A549 treated with Mapracorat at 1 μM for 4 hours (cell line): ENCODE results near the gene CMPK1. TPM values are rescaled to one million over a fixed set of nuclear protein-coding genes. Genes with fewer than 3 reads are reported as not detected.

Source experiments
- total RNA-seq: library from RNA; stranded (reverse); fragments of 200-300 nt; extraction: Qiagen RNA extraction; gene quantifications from 5 replicates; pipeline ENCODE4 v1.2.3, GENCODE V29; 2022

The CMPK1 gene, protein sequence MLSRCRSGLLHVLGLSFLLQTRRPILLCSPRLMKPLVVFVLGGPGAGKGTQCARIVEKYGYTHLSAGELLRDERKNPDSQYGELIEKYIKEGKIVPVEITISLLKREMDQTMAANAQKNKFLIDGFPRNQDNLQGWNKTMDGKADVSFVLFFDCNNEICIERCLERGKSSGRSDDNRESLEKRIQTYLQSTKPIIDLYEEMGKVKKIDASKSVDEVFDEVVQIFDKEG
- 56.7 to 67.5 TPM (median 60.6 TPM) in 5 replicates for total RNA-seq

DNA sequence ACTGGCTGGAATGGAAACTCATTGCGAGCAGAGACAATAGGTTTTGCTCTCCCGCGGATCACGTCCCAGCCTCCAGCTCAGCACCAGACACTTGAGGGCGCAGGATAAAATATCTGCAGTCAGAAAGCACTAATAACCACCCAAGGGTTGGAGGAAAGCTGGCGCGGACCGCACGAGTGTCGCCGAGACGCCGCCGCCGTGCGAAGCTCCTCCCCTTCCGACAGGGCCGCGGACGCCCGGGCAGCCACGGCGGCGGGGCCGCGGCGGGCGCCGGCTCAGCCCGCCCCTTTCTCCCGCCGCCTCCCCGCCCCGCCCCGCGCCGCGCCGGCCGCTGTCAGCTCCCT is at the start of gene CMPK1:
CMPK1 (plus strand) TSS at position 213 of the 344 bp plus-strand sequence. CDS start 156 bp downstream, outside the sequence.

GRCh38 chr1:47313915-47314664 is 19.5 kb upstream of the CMPK1 start, which contains the start of gene STIL:
Gene STIL, minus strand, starts transcription at chr1:47314147. Its CDS starts 3,828 bp downstream, at chr1:47310319.

DNA sequence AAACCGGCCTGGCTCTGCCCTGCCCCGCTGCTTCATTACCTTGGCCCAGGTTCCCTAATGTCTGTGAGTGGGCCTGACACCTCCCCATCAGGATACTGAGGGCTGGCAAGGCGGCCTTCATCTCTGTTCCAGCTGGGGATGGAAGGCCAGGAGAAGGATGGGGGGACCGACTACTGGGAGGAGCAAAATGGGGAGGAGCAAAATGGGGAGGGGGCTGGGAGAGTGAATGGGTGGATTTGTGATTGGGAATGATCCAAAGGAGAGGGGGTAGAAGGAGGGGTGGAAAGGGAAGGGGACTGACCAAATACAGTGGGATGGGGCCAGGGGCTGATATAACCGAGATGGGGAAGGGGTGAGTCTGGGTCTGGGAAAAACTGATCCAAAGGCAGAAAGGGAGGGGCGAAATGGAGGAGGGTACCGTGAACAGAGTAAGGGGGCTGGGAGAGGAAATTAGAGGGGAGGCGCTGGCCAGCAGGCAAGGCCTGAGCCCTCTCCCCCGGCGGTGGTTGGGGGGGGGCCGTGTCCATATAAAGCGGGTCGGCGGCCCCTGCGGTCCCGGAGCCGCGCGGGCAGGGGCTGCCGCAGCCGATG is 82.2 kb downstream of the CMPK1 start, which contains the start of gene FOXE3:
FOXE3 (plus strand) TSS at position 558 of the 591 bp plus-strand sequence; CDS start at position 589, 31 bp downstream.

Other genes with a start within 250 kb of the CMPK1 start
- gene CYP4A22, start 196.3 kb upstream of the CMPK1 start, total RNA-seq, result not detected in 5 replicates
- gene PDZK1IP1, start 143.8 kb upstream of the CMPK1 start, total RNA-seq, result 6.9 to 9.5 TPM (median 8.0 TPM) in 5 replicates
- gene TAL1, start 101.6 kb upstream of the CMPK1 start, total RNA-seq, result not detected in 5 replicates
- 8.6 to 10.6 TPM (median 9.9 TPM) in 5 replicates for gene STIL, start 19.6 kb upstream of the CMPK1 start, total RNA-seq
- 0.06 to 0.13 TPM (median 0.10 TPM) in 4 of 5 replicates, not detected in the other for gene FOXE3, start 82.5 kb downstream of the CMPK1 start, total RNA-seq
- gene FOXD2, start 104.3 kb downstream of the CMPK1 start, total RNA-seq, result 0.41 to 0.58 TPM (median 0.50 TPM) in 5 replicates